D721Med (cell line): Measurements from ENCODE around the gene NEK8.

Source experiments
- DNase-seq: peaks from one replicate; pipeline ENCODE4 v3.0.0; 2011; ENCODE audit warnings: low spot score; ENCODE audit not compliant: insufficient read length
- FAIRE-seq: peaks from 2 replicates; lab custom pipeline; 2011; peaks lifted over from hg19 to GRCh38; lab: Jason Lieb, UNC
- TF ChIP-seq, protein P1 (sequence below): IDR thresholded peaks from 2 replicates; pipeline ENCODE4 v1.5.1; 2012; ENCODE audit warnings: mild to moderate bottlenecking, control low read depth; ENCODE audit not compliant: insufficient read depth; ENCODE audit errors: missing control alignments

NEK8 gene

GRCh38 chr17:28758411-28759121 lies 30.0 kb downstream of the NEK8 start:
- TF ChIP-seq, protein P1, sequence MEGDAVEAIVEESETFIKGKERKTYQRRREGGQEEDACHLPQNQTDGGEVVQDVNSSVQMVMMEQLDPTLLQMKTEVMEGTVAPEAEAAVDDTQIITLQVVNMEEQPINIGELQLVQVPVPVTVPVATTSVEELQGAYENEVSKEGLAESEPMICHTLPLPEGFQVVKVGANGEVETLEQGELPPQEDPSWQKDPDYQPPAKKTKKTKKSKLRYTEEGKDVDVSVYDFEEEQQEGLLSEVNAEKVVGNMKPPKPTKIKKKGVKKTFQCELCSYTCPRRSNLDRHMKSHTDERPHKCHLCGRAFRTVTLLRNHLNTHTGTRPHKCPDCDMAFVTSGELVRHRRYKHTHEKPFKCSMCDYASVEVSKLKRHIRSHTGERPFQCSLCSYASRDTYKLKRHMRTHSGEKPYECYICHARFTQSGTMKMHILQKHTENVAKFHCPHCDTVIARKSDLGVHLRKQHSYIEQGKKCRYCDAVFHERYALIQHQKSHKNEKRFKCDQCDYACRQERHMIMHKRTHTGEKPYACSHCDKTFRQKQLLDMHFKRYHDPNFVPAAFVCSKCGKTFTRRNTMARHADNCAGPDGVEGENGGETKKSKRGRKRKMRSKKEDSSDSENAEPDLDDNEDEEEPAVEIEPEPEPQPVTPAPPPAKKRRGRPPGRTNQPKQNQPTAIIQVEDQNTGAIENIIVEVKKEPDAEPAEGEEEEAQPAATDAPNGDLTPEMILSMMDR = no peak
- FAIRE-seq (no peak), DNase-seq (no peak)

GRCh38 chr17:28759256-28759865 lies 30.8 kb downstream of the NEK8 start:
- DNase-seq (no peak), FAIRE-seq (no peak)

GRCh38 chr17:28760601-28761562 lies 32.3 kb downstream of the NEK8 start:
- FAIRE-seq = no peak
- TF ChIP-seq, protein P1 = no peak

More at GRCh38 chr17:28759256-28759865, 30.8 kb downstream of the NEK8 start:
- TF ChIP-seq, protein P1 = no peak

GRCh38 chr17:28763137-28763799 lies 34.7 kb downstream of the NEK8 start:
- FAIRE-seq (no peak), DNase-seq (no peak)
- TF ChIP-seq, protein P1 = no peak

More at GRCh38 chr17:28760601-28761562, 32.3 kb downstream of the NEK8 start:
- DNase-seq = no peak

GRCh38 chr17:28763804-28764266 lies 35.2 kb downstream of the NEK8 start:
- FAIRE-seq (no peak), DNase-seq (peak; percentile 51)
- TF ChIP-seq, protein P1 = peak; percentile 97

GRCh38 chr17:28765038-28765437 lies 36.5 kb downstream of the NEK8 start:
- DNase-seq (no peak), FAIRE-seq (no peak)
- TF ChIP-seq, protein P1 = no peak
